GM21619 (cell line): ENCODE data around the gene PRSS1.
A peak's percentile ranks its signal among the peaks of the same experiment; 100 is the strongest.
"Not testable (repeated sequence)": the region's sequence is repeated elsewhere in the genome, so short reads cannot be mapped to it uniquely, and the experiment has no call there.

Experiments used
- ATAC-seq: cut with Tn5 transposase; IDR thresholded peaks from one replicate; pipeline ENCODE4 v1.9.1; 2021; ENCODE audit not compliant: unreplicated experiment

PRSS1 gene

DNA sequence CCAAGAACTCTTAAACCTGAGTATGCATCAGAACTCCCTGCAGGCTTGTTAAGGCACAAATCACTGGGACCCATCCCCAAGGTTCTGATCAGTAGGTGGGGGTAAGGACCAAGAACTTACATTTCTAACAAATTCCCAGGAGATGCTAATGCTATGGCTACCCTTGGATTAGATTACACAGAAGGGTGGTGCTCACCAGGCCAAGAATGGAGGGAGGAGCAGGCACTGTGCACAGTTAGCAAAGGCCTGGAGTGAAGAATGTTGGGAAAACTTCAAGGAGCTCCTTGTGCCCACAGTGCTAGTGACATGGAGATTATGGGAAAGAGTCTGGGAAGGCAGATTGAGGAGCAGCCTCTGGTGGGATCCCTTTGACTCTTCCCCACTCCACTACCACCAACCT, 23.4 kb downstream of the PRSS1 start:
- no peak for ATAC-seq

DNA sequence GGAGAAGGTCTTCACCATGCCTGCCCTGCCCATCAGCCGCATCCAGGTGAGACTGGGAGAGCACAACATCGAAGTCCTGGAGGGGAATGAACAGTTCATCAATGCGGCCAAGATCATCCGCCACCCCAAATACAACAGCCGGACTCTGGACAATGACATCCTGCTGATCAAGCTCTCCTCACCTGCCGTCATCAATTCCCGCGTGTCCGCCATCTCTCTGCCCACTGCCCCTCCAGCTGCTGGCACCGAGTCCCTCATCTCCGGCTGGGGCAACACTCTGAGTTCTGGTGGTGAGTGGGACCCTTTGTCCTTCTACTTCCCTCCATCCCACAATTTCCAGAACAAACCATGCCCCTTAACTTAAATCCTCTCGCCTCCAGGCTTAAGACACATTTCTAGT, 24.0 kb downstream of the PRSS1 start:
- no peak for ATAC-seq

DNA sequence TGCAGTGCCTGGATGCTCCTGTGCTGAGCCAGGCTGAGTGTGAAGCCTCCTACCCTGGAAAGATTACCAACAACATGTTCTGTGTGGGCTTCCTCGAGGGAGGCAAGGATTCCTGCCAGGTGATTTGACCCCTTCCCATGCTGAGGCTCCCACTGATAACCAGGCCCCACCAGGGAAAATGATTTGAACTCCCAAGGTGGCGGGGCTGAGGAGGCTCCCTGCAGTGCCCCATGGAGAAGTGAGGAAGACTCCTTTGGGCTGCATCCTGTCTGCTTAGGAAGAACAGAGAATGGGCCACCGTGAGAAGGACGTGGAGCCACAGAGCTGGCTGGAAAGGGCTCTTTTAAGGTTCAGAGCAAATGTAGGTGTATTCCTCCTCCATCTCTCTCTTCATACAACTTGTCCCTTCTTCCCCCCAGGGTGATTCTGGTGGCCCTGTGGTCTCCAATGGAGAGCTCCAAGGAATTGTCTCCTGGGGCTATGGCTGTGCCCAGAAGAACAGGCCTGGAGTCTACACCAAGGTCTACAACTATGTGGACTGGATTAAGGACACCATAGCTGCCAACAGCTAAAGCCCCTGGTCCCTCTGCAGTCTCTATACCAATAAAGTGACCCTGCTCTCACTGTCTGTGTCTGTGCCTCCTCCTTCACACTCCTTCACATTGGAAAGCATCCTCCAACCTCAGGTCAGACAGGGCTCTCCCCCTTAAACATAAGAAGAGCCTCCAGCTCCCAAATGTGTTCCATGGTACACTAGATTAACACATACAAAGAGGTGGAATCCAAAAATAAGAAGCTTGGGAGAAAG, 24.9 kb downstream of the PRSS1 start:
- no peak for ATAC-seq

DNA sequence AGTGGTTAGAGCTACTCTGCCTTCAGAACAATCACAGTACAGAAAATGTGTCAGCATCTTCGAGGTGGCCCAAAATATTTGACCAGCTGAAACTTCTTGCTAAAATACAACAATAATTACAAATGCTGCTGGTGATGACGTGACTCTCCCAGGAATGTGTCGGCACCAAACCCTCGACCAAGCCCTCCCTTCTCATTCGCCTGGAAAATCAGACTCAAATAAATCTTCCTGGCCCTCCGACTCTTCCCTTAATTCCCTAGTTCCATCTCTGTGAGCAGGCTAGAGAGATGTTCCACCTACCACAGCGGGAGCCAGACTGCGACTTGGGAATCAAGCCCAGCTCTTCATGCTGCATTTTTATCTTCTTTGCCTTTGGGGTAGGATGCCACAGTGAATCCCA, 25.6 kb downstream of the PRSS1 start:
- no peak for ATAC-seq

DNA sequence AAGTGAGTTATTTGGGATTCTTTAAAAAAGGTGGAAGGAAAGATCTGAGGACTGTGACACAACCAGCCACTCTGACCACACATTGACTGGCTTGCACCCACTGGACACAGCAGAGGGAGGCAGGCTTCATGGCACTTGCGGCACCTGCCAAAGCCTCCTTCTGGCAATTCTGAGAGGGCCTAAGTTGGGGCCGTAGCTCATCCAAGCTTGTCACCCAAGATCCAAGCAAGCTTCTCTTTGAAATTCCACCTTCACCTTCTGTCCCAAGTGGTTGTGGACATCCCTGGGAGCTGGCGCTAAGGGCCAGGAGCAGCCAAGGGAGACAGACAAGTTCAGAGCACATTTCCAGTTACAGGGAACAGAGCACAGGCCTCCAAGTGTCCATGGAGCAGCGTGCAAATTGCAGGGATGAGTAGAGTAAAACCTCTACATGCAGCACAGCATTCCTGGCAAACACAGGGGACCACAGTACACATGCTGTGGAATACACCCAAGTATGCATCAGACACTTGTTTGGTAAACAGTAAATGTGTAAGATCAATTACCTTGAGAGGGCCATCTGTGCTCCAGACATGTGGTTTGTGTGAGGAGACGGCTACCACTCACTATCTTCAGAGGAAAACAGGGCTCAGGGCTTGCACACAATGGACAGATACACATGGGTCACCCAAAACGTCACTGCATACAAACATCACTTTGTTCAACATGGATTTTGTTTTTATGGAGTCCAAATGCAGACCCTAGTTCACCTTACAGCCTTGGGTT, 26.3 kb downstream of the PRSS1 start:
- ATAC-seq: not testable (repeated sequence)

DNA sequence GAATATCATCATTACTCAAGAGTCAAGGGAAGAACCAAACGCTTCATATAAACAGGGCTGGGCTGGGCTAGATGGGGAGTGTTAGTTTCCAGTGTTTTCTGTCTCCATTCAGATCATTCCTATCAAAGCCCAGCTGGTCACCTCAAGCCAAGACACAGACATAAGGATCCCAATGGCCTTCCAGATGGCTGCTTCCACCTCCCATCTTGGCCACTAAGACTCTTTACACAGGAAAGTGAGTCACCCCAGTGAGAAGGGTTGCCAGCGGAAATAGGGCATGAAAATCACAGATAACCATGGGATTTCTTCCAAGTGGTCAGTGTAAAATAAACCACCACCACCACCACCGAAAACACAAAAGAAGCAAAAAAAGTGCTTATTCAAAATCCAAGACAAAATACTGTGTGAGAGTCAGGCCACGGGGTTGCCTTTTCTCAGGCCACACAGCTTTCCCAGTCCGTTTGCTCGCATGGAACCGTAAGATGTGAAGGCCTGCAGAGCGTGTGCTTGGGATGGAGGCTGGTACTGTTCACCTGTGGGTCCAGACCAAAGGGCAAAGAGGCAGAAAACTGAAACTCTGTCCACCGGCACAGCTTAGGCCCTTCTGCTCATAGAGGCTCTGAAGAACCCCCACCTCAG, 27.1 kb downstream of the PRSS1 start:
- no peak for ATAC-seq

DNA sequence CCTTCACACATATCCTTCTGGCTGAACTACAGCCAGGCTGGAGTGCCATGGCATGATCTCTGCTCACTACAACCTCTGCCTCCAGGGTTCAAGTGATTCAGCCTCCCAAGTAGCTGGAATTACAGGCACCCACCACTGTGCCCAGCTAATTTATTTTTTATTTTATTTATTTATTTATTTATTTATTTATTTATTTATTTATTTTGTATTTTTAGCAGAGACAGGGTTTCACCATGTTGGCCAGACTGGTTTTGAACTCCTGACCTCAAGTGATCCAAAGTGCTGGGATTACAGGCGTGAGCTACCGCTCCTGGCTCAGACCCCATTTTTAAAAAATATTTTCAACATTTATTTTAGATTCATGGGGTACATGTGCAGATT, 27.6 kb downstream of the PRSS1 start:
- ATAC-seq: not testable (repeated sequence)

DNA sequence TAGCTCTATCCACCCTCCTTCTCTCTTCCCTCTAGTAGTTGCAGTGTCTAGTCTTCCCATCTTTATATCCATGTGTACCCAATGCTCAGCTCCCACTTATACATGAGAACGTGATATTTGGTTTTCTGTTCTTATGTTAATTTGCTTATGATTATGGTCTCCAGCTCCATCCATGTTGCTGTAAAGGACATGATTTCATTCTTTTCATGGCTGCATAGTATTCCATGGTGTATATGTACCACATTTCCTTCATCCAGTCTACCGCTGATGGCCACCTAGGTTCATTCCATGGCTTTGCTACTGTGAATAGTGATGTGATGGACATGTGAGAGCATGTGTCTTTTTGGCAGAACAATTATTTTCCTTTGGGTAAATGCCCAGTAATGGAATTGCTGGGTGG, 28.0 kb downstream of the PRSS1 start:
- no peak for ATAC-seq

DNA sequence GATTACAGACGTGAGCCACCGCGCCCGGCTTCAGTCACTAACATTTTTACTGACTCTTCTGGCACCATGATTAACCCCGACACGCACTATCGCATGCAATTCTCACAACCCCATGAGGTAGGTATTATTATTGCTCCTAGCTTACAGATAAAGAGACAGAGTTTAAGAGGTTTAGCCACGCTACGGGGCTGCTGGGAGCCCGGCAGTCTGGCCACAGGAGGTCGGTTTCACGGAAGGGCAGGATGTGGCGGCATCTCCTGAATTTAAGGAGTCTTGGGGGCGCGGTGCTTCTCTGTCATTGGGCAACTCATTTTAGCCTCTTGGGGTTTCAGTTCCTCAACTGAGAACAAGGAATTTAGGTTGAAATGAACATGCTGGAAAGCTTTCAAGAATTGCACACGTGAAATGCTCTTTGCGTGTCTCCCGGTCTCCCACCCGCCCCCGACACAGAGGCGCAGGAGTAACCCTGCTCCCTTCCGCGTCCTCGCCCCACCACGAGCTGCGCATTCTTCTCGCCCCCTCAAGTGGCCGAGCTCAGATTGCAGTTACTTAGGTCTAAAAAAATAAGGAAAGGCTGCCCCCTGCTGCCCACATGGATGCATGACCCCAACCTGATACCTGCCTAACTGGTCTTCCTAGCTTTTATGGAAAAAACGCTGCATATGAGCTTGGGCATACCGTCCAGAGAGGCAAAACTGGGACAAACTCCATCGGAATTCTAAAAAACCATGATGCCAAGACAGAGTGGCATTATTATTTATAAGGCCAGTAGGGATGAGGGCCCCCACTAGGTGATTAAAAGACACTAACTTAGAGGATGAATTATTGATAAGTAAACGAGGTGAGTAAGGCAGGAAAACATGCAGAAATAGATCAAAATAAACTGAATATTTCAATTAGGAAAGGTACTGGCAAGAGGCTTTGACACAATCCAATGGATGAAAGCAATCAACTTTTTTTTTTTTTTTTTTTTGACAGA, 33.9 kb downstream of the PRSS1 start:
- ATAC-seq: peak; percentile 91

DNA sequence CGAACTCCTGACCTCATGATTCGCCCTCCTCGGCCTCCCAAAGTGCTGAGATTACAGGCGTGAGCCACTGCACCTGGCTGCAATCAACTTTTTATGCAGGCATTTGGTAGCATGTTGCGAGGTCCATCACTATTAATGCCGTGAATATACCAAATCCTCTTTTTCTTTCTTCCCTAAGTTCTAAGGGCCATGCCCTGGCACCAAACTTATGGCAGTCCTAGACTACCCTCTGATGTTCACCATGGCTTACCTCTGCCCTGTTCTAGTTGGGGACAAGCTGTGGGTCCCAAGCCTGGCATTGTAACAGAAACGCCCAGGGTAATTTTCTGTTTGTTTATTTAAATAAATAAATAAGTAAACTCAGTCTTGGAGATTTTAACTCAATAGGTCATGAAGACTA, 34.8 kb downstream of the PRSS1 start:
- ATAC-seq: no peak

DNA sequence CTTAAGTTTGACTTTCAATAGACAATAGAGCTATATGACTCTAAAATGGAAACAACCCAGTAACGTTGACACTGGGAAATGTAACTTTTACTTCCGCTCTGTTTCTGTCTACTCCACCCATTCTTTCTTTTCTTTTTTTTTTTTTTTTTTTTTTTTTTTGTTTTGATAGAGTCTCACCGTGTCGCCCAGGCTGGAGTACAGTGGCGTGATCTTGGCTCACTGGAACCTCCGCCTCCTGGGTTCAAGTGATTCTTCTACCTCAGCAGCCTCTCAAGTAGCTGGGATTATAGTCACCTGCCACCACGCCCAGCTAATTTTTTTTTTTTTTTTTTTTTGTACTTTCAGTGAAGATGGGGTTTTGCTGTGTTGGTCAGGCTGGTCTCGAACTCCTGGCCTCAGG, 35.4 kb downstream of the PRSS1 start:
- no peak for ATAC-seq

DNA sequence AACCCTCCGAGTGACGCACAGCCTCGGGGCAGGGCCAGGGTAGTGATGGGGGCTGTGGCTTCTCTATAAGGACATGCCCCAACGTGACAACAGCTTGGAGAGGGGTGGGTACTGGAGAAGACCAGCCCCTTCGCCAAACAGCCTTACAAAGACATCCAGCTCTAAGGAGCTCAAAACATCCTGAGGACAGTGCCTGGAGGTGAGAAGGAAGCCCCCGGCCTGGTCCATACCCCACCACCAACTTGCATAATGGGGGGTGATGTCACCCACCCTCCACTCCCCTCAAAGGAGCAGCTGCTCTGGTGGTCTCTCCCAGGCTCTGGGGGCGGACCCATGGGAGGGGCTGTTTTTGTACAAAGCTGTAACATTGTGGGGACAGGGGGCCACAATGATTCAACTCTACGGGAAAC, 36.6 kb downstream of the PRSS1 start:
- no peak for ATAC-seq

DNA sequence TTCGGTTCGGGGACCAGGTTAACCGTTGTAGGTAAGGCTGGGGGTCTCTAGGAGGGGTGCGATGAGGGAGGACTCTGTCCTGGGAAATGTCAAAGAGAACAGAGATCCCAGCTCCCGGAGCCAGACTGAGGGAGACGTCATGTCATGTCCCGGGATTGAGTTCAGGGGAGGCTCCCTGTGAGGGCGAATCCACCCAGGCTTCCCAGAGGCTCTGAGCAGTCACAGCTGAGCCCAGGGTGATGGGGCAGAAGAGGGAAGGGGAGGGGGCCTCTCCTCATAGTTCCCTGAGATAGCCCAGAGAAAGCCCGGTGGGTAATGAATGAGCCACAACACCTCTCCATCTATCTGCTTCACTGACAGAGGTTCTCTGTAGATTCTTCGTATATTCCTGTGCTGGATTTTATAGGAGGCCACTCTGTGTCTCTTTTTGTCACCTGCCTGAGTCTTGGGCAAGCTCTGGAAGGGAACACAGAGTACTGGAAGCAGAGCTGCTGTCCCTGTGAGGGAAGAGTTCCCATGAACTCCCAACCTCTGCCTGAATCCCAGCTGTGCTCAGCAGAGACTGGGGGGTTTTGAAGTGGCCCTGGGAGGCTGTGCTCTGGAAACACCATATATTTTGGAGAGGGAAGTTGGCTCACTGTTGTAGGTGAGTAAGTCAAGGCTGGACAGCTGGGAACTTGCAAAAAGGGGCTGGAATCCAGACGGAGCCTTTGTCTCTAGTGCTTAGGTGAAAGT, 37.9 kb downstream of the PRSS1 start:
- no peak for ATAC-seq

DNA sequence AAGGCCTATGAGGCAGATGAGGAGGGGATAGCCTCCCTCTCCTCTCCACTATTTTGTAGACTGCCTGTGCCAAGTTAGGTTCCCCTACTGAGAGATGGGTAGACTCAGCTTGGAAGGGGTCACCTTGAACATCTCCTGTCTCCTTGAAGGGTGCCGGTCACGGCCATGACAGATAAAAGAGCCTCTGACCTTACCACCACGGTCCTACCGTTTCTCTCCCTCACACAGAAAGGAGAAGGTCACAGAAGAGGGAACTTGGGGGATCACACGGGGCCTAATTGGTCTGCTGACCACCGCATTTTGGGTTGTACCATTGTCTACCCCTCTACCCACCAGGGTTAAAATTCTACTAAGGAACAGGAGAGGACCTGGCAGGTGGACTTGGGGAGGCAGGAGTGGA, 38.5 kb downstream of the PRSS1 start:
- ATAC-seq: no peak

DNA sequence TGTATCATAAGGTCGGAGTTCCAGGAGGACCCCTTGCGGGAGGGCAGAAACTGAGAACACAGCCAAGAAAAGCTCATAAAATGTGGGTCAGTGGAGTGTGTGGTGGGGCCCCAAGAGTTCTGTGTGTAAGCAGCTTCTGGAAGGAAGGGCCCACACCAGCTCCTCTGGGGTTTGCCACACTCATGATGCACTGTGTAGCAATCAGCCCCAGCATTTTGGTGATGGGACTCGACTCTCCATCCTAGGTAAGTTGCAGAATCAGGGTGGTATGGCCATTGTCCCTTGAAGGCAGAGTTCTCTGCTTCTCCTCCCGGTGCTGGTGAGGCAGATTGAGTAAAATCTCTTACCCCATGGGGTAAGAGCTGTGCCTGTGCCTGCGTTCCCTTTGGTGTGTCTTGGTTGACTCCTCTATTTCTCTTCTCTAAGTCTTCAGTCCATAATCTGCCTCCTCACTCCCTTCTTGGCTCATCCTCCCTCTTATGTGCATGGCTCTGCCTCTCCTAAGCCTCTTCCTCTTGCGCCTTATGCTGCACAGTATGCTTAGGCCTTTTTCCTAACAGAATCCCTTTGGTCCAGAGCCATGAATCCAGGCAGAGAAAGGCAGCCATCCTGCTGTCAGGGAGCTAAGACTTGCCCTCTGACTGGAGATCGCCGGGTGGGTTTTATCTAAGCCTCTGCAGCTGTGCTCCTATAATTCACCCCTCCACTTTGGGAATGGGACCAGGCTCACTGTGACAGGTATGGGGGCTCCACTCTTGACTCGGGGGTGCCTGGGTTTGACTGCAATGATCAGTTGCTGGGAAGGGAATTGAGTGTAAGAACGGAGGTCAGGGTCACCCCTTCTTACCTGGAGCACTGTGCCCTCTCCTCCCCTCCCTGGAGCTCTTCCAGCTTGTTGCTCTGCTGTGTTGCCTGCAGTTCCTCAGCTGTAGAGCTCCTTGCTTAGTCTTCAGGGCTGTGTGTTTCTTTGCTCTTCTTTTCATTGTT, 39.3 kb downstream of the PRSS1 start:
- ATAC-seq: no peak

DNA sequence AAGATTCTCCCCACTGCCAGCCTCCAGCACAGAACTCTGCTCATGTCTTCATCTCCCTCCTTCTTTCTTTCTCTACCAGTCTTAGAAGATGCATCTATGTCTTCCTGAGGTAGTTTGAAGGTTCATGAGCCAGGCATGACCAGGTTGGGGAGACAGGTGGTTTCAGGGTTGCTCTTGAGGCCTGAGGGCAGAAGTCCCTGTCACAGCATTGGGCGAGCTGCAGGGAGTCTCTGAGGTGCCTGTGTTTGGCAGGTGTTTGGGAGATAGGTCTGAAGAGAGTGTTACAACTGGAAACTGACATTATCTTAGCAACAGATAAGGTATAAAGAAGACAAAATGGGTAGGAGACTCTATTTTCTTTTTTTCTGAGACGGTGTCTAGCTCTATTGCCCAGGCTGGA, 40.2 kb downstream of the PRSS1 start:
- ATAC-seq: no peak

DNA sequence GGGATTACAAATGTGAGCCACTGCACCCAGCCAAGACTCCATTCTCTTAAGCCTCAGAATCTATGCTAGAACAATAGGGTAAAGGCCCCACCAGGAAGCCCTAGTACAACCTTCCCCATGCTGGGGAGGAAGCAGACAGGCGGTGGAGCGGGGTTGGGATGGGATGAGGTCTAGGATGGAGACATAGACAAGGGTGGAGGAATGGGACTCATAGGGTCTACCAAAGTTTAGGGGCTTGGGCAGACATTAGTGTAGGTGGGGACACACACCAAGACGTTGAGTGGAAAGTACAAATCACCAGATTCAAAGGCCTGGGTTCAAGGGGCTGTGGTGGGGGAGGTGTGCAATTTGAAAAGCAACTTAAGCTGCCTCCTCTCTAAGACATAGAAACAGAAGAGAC, 40.8 kb downstream of the PRSS1 start:
- ATAC-seq: no peak

DNA sequence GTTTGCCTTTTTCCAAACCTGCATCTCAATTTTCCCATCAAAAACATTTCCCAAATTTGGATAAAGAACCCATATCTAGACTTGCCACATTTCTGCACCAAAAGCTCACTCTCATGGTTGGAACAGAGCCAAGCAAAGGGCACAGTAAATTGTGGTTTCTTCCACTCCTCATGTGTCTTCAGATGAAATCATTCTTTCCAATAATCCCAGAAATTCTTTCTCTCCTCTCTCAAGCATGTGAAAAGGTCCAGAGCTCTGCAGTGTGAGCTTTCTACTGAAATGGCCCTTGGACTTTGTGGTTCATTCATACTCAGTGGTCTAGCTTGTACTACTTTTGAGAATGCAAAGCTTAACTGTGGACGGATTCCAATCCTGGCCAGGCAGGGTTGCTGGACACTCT, 41.3 kb downstream of the PRSS1 start:
- no peak for ATAC-seq

DNA sequence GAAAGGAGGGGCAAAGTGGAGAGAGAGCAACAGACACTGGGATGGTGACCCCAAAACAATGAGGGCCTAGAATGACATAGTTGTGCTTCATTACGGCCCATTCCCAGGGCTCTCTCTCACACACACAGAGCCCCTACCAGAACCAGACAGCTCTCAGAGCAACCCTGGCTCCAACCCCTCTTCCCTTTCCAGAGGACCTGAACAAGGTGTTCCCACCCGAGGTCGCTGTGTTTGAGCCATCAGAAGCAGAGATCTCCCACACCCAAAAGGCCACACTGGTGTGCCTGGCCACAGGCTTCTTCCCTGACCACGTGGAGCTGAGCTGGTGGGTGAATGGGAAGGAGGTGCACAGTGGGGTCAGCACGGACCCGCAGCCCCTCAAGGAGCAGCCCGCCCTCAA, 42.2 kb downstream of the PRSS1 start:
- ATAC-seq: no peak
